SK-N-MC (cell line): ENCODE data around the gene FBXO34.

Experiments
- EZH2 ChIP-seq: fragments of 200-600 bp; sonication (generic); IDR thresholded peaks from one replicate; pipeline ENCODE4 v1.6.1; 2017; ENCODE audit warnings: antibody characterized with exemption
- POLR2AphosphoS5 ChIP-seq: IDR thresholded peaks from 2 replicates; pipeline ENCODE4 v1.6.1; 2012; ENCODE audit warnings: mild to moderate bottlenecking, low read depth, low read length, borderline replicate concordance

GRCh38 chr14:55240526-55241178 lies 30.6 kb upstream of the FBXO34 start:
- TF ChIP-seq EZH2 (no peak), POLR2AphosphoS5 (no peak)
